ENCODE measurements around the gene CENPQ.

CENPQ gene

DNA sequence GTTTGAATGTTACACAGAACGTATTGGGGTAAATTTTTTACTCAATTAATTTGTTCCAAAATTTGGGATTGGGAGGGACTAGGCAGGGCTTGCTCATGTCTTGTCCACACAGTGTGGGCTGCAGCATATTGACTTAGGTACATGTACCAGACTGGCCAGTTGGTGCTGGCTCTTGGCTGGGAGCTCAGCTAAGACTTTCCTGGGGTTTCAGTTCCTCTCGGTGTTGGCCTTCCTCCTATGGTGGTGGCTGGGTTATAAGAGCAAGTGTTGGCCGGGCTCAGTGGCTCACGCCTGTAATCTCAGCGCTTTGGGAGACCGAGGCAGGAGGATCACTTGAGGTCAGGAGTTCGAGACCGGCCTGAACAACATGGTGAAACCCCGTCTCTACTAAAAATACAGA, 4.9 kb downstream of the CENPQ start:
- TF ChIP-seq REST (IDR thresholded peaks at IDR 0.05; ENCODE audit: insufficient read depth in 1 of 2, low read depth in 2 of 2, low read length in 2 of 2) = no peak
- TF ChIP-seq TAF1 (IDR thresholded peaks at IDR 0.05; ENCODE audit: borderline replicate concordance, insufficient read depth, low read length) = no peak
- TF ChIP-seq POLR2AphosphoS5 (IDR thresholded peaks at IDR 0.05; ENCODE audit: low read depth, low read length) = no peak
- TF ChIP-seq FOXP2 (optimal IDR thresholded peaks at IDR 0.05; ENCODE audit: borderline replicate concordance, extremely low read depth, extremely low read length, insufficient read depth) = no peak
- no peak for TF ChIP-seq SIN3A (IDR thresholded peaks at IDR 0.05; ENCODE audit: borderline replicate concordance, insufficient read depth, low read length)

- TF ChIP-seq SIN3A (IDR thresholded peaks at IDR 0.05; ENCODE audit: borderline replicate concordance, insufficient read depth, low read length) = no peak
Observed at GRCh38 chr6:49479308-49479970, 16.3 kb downstream of the CENPQ start.

DNA sequence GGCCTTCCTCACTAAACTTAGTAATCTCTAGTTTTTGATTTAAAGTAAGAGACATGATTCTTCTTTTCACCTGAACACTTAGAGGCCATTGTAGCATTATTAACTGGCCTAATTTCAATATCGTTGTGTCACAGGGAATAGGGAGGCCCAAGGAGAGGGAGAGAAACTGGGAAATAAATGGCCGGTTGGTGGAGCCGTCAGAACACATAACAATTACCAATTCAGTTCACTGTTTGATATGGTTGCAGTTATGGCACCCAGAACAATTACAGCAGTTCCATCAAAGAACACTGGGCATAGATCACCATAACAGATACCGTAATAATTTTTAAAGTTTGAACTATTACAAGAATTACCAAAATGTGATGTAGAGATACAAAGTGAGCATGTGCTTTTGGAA, 27.5 kb downstream of the CENPQ start:
- TF ChIP-seq FOXP2 (optimal IDR thresholded peaks at IDR 0.05; ENCODE audit: borderline replicate concordance, extremely low read depth, extremely low read length, insufficient read depth) = no peak
- TF ChIP-seq POLR2AphosphoS5 (IDR thresholded peaks at IDR 0.05; ENCODE audit: low read depth, low read length) = no peak
- TF ChIP-seq REST (IDR thresholded peaks at IDR 0.05; ENCODE audit: insufficient read depth in 1 of 2, low read depth in 2 of 2, low read length in 2 of 2) = no peak
- no peak for TF ChIP-seq TAF1 (IDR thresholded peaks at IDR 0.05; ENCODE audit: borderline replicate concordance, insufficient read depth, low read length)
- TF ChIP-seq SIN3A (IDR thresholded peaks at IDR 0.05; ENCODE audit: borderline replicate concordance, insufficient read depth, low read length) = no peak

DNA sequence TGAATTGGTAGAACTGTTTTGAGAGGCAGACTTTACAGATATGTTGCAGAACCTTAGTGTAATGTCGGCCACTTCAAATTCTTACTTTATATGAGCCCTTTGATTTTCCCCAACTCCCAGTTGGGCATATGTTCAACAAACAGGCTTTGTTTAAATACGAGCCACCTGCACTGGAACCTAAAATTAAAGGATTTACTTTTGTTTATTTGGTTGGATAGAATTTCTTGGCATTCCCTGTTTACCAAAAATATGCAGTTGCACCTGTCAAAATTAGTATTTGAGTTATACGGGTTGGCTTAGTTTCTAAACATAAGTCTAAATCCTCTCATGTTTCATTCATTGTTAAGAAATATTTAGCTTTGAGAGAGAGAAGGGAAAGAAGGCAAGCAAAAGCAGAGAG, 34.1 kb downstream of the CENPQ start:
- TF ChIP-seq POLR2AphosphoS5 (IDR thresholded peaks at IDR 0.05; ENCODE audit: low read depth, low read length) = no peak
- no peak for TF ChIP-seq REST (IDR thresholded peaks at IDR 0.05; ENCODE audit: insufficient read depth in 1 of 2, low read depth in 2 of 2, low read length in 2 of 2)
- TF ChIP-seq SIN3A (IDR thresholded peaks at IDR 0.05; ENCODE audit: borderline replicate concordance, insufficient read depth, low read length) = no peak
- TF ChIP-seq TAF1 (IDR thresholded peaks at IDR 0.05; ENCODE audit: borderline replicate concordance, insufficient read depth, low read length) = no peak
- TF ChIP-seq FOXP2 (optimal IDR thresholded peaks at IDR 0.05; ENCODE audit: borderline replicate concordance, extremely low read depth, extremely low read length, insufficient read depth) = no peak

DNA sequence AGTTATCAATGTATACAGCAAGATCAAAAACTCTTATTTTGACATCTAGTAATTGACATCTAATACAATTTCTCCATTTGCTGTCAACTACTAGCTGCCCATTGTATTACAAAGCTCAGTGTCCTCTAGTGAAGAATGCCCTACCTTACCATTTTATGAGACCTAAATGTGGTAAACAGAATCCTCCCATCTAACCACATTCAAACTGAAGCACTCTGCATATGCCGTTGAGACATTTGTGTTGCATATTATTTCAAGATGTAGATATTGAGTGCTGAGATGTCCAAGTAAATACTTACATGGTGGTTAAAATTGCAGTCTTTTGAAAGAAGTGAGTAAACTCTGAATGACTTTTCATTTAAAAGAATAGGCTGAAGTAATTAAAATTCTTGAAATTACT, 36.0 kb downstream of the CENPQ start:
- no peak for TF ChIP-seq FOXP2 (optimal IDR thresholded peaks at IDR 0.05; ENCODE audit: borderline replicate concordance, extremely low read depth, extremely low read length, insufficient read depth)
- TF ChIP-seq POLR2AphosphoS5 (IDR thresholded peaks at IDR 0.05; ENCODE audit: low read depth, low read length) = no peak
- no peak for TF ChIP-seq REST (IDR thresholded peaks at IDR 0.05; ENCODE audit: insufficient read depth in 1 of 2, low read depth in 2 of 2, low read length in 2 of 2)
- no peak for TF ChIP-seq TAF1 (IDR thresholded peaks at IDR 0.05; ENCODE audit: borderline replicate concordance, insufficient read depth, low read length)
- TF ChIP-seq SIN3A (IDR thresholded peaks at IDR 0.05; ENCODE audit: borderline replicate concordance, insufficient read depth, low read length) = no peak

Measured in PFSK-1 (cell line).